Measurements from ENCODE around the gene TOPAZ1.
A peak's percentile ranks its signal among the peaks of the same experiment; 100 is the strongest.

The TOPAZ1 gene

GRCh38 chr3:44241706-44242105, at the start of gene TOPAZ1:
TOPAZ1 (plus strand) TSS chr3:44241886; CDS start chr3:44242054, 168 bp downstream.
- TF ChIP-seq CTCF (IDR thresholded peaks at IDR 0.05; ENCODE audit: borderline replicate concordance, insufficient read depth, low read depth, low read length): no peak
- H3K4me3 ChIP-seq (ENCODE audit: low read depth, low read length): no peak within 1 kb of the TSS

- peak; percentile 74 for TF ChIP-seq CTCF (IDR thresholded peaks at IDR 0.05; ENCODE audit: borderline replicate concordance, insufficient read depth, low read depth, low read length)
These were observed 43.1 kb upstream of the TOPAZ1 start for GRCh38 chr3:44198284-44199269.

GRCh38 chr3:44206261-44206660, 35.4 kb upstream of the TOPAZ1 start:
- no peak overlapping the region for H3K4me3 ChIP-seq (ENCODE audit: low read depth, low read length)
- no peak for TF ChIP-seq CTCF (IDR thresholded peaks at IDR 0.05; ENCODE audit: borderline replicate concordance, insufficient read depth, low read depth, low read length)

More at GRCh38 chr3:44198284-44199269, 43.1 kb upstream of the TOPAZ1 start:
- H3K4me3 ChIP-seq (ENCODE audit: low read depth, low read length): no peak overlapping the region

- TF ChIP-seq CTCF (IDR thresholded peaks at IDR 0.05; ENCODE audit: borderline replicate concordance, insufficient read depth, low read depth, low read length): no peak
- no peak overlapping the region for H3K4me3 ChIP-seq (ENCODE audit: low read depth, low read length)
These were observed 34.6 kb upstream of the TOPAZ1 start for GRCh38 chr3:44206862-44207652.

GRCh38 chr3:44208086-44208485, 33.6 kb upstream of the TOPAZ1 start:
- no peak overlapping the region for H3K4me3 ChIP-seq (ENCODE audit: low read depth, low read length)
- no peak for TF ChIP-seq CTCF (IDR thresholded peaks at IDR 0.05; ENCODE audit: borderline replicate concordance, insufficient read depth, low read depth, low read length)

GRCh38 chr3:44208568-44208967, 33.1 kb upstream of the TOPAZ1 start:
- TF ChIP-seq CTCF (IDR thresholded peaks at IDR 0.05; ENCODE audit: borderline replicate concordance, insufficient read depth, low read depth, low read length): no peak
- H3K4me3 ChIP-seq (ENCODE audit: low read depth, low read length): no peak overlapping the region
